Measurements from ENCODE around the gene OR2T35.

OR2T35 gene

GRCh38 chr1:248627971-248628844, 16.9 kb downstream of the OR2T35 start:
- H3K36me3 ChIP-seq (ENCODE audit: insufficient read depth, low read length): no peaks in the 10 kb centered on the region
- H4K20me1 ChIP-seq (ENCODE audit: insufficient read depth, low read length): no peaks in the 10 kb centered on the region
- no peaks in the 10 kb centered on the region for H3K4me1 ChIP-seq (ENCODE audit: insufficient read depth, low read length, severe bottlenecking)
- H3K9me3 ChIP-seq (ENCODE audit: low read length): no peaks in the 10 kb centered on the region
- H3K4me3 ChIP-seq (ENCODE audit: low read depth, low read length, poor library complexity, severe bottlenecking): no peak overlapping the region
- TF ChIP-seq EZH2 (IDR thresholded peaks at IDR 0.05; ENCODE audit: borderline replicate concordance, low read length) (no peak), CTCF (IDR thresholded peaks at IDR 0.05; ENCODE audit: low read length) (no peak)
- H3K4me2 ChIP-seq (ENCODE audit: low read length): no peak overlapping the region
- no peaks in the 10 kb centered on the region for H3K9me2 ChIP-seq (ENCODE audit: low read depth, low read length)
- no peak overlapping the region for H3K27ac ChIP-seq (ENCODE audit: low read depth, low read length, poor library complexity, severe bottlenecking)
- no peak overlapping the region for H2AFZ ChIP-seq (ENCODE audit: low read length)
- no peaks in the 10 kb centered on the region for H3K79me2 ChIP-seq (ENCODE audit: insufficient read depth, low read length)
- no peaks in the 10 kb centered on the region for H3F3A ChIP-seq (ENCODE audit: insufficient read depth, low read length)
- H3K27me3 ChIP-seq (ENCODE audit: insufficient read depth, low read length): no peaks in the 10 kb centered on the region
- no peak overlapping the region for H3K9ac ChIP-seq (ENCODE audit: low read length)

- Histone ChIP-seq H3K27ac (ENCODE audit: low read depth, low read length, poor library complexity, severe bottlenecking) (no peak overlapping the region), H3K4me3 (ENCODE audit: low read depth, low read length, poor library complexity, severe bottlenecking) (no peak overlapping the region), H3F3A (ENCODE audit: insufficient read depth, low read length) (no peaks in the 10 kb centered on the region), H3K4me2 (ENCODE audit: low read length) (no peak overlapping the region), H3K9ac (ENCODE audit: low read length) (no peak overlapping the region), H3K9me3 (ENCODE audit: low read length) (no peaks in the 10 kb centered on the region), H3K79me2 (ENCODE audit: insufficient read depth, low read length) (no peaks in the 10 kb centered on the region), H2AFZ (ENCODE audit: low read length) (no peak overlapping the region), H4K20me1 (ENCODE audit: insufficient read depth, low read length) (no peaks in the 10 kb centered on the region), H3K4me1 (ENCODE audit: insufficient read depth, low read length, severe bottlenecking) (no peaks in the 10 kb centered on the region), H3K9me2 (ENCODE audit: low read depth, low read length) (no peaks in the 10 kb centered on the region), H3K36me3 (ENCODE audit: insufficient read depth, low read length) (no peaks in the 10 kb centered on the region), H3K27me3 (ENCODE audit: insufficient read depth, low read length) (no peaks in the 10 kb centered on the region)
- no peak for TF ChIP-seq CTCF (IDR thresholded peaks at IDR 0.05; ENCODE audit: low read length)
- TF ChIP-seq EZH2 (IDR thresholded peaks at IDR 0.05; ENCODE audit: borderline replicate concordance, low read length): no peak
Measured at GRCh38 chr1:248625971-248626370, 19.1 kb downstream of the OR2T35 start.

GRCh38 chr1:248625166-248625565, 19.9 kb downstream of the OR2T35 start:
- H3K4me2 ChIP-seq (ENCODE audit: low read length): no peak overlapping the region
- no peak overlapping the region for H2AFZ ChIP-seq (ENCODE audit: low read length)
- H3K9ac ChIP-seq (ENCODE audit: low read length): no peak overlapping the region
- no peaks in the 10 kb centered on the region for H3K9me2 ChIP-seq (ENCODE audit: low read depth, low read length)
- H3K79me2 ChIP-seq (ENCODE audit: insufficient read depth, low read length): no peaks in the 10 kb centered on the region
- TF ChIP-seq EZH2 (IDR thresholded peaks at IDR 0.05; ENCODE audit: borderline replicate concordance, low read length) (no peak), CTCF (IDR thresholded peaks at IDR 0.05; ENCODE audit: low read length) (no peak)
- no peaks in the 10 kb centered on the region for H3F3A ChIP-seq (ENCODE audit: insufficient read depth, low read length)
- H3K36me3 ChIP-seq (ENCODE audit: insufficient read depth, low read length): no peaks in the 10 kb centered on the region
- H3K4me1 ChIP-seq (ENCODE audit: insufficient read depth, low read length, severe bottlenecking): no peaks in the 10 kb centered on the region
- no peaks in the 10 kb centered on the region for H3K27me3 ChIP-seq (ENCODE audit: insufficient read depth, low read length)
- no peaks in the 10 kb centered on the region for H4K20me1 ChIP-seq (ENCODE audit: insufficient read depth, low read length)
- no peak overlapping the region for H3K4me3 ChIP-seq (ENCODE audit: low read depth, low read length, poor library complexity, severe bottlenecking)
- H3K27ac ChIP-seq (ENCODE audit: low read depth, low read length, poor library complexity, severe bottlenecking): no peak overlapping the region
- no peaks in the 10 kb centered on the region for H3K9me3 ChIP-seq (ENCODE audit: low read length)

Measured in OCI-LY1 (cell line).